ENCODE measurements around the gene FBXO39.
"Not testable (repeated sequence)": the region's sequence is repeated elsewhere in the genome, so short reads cannot be mapped to it uniquely, and the experiment has no call there.

The FBXO39 gene

DNA sequence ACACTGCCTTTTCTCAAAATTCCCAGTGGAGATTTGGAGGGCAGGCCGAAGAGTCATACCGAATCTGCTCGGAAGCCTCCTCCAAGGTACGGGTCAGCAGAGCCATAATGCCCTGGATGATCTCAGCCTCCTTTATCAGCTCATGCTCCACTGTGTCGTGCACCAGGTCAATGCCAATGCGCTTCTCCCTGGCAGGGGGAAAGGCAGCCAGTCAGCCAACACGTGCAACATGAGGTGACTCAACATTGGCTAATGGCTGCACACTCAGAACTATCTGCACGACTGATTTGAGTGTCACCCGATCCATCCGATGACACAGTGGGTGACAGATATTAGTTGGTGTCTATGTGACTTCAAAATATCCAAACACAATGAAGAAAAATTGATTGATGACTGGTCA is 39.8 kb downstream of the FBXO39 start (continued):
- TF ChIP-seq ZNF513 (tag by site-specific recombination; IDR thresholded peaks at IDR 0.05), result no peak

DNA sequence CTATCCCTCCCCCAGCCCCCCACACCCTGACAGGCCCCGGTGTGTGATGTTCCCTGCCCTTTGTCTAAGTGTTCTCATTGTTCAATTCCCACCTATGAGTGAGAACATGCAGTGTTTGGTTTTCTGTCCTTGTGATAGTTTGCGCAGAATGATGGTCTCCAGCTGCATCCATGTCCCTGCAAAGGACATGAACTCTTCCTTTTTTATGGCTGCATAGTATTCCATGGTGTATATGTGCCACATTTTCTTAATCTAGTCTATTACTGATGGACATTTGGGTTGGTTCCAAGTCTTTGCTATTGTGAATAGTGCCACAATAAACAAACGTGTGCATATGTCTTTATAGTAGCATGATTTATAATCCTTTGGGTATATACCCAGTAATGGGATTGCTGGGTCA is 40.4 kb downstream of the FBXO39 start:
- POLR2A ChIA-PET; H3K4me3 ChIP-seq (ENCODE audit: low read depth, low read length); H3K27ac ChIP-seq (ENCODE audit: extremely low read depth, low read depth, low read length); H3K9me3 ChIP-seq (ENCODE audit: control insufficient read depth, insufficient read depth, low read depth, low read length); H3K4me1 ChIP-seq (ENCODE audit: control insufficient read depth, insufficient read depth, low read length); H3K36me3 ChIP-seq (ENCODE audit: control insufficient read depth in 2 of 2, insufficient read depth in 1 of 2, low read length in 2 of 2); CTCF ChIA-PET: not testable (repeated sequence)
- TF ChIP-seq ZNF146 (tag by site-specific recombination; IDR thresholded peaks at IDR 0.05), result peak; percentile 94
- TF ChIP-seq, protein P1, sequence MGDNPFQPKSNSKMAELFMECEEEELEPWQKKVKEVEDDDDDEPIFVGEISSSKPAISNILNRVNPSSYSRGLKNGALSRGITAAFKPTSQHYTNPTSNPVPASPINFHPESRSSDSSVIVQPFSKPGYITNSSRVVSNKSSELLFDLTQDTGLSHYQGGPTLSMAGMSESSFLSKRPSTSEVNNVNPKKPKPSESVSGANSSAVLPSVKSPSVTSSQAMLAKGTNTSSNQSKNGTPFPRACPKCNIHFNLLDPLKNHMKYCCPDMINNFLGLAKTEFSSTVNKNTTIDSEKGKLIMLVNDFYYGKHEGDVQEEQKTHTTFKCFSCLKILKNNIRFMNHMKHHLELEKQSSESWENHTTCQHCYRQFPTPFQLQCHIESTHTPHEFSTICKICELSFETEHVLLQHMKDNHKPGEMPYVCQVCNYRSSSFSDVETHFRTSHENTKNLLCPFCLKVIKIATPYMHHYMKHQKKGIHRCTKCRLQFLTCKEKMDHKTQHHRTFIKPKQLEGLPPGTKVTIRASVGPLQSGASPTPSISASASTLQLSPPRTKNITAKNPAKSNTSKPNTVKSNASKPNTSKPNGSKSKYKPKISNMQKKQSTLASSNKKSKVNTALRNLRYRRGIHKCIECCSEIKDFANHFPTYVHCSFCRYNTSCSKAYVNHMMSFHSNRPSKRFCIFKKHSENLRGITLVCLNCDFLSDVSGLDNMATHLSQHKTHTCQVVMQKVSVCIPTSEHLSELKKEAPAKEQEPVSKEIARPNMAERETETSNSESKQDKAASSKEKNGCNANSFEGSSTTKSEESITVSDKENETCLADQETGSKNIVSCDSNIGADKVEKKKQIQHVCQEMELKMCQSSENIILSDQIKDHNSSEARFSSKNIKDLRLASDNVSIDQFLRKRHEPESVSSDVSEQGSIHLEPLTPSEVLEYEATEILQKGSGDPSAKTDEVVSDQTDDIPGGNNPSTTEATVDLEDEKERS (tag by site-specific recombination; IDR thresholded peaks at IDR 0.05), result 0 out of 2 replicates have a peak, but pooled peaks have one; percentile 64

- CTCF ChIA-PET, result interaction anchor here (1.3 to 1.4 kb wide), 2 partner anchors 23 to 25 kb away, joined by 3 read pairs; no protein-coding TSS in a partner anchor
- no peak for TF ChIP-seq ZNF777 (tag by site-specific recombination; IDR thresholded peaks at IDR 0.05; ENCODE audit: borderline replicate concordance)
- no peak for TF ChIP-seq ZNF513 (tag by site-specific recombination; IDR thresholded peaks at IDR 0.05)
- no peak for TF ChIP-seq ZBTB1 (tag by site-specific recombination; IDR thresholded peaks at IDR 0.05)
- no peak for TF ChIP-seq ZNF416 (tag by site-specific recombination; IDR thresholded peaks at IDR 0.05)
- no peak for TF ChIP-seq KLF7 (tag by site-specific recombination; IDR thresholded peaks at IDR 0.05; ENCODE audit: borderline replicate concordance)
- no peak for TF ChIP-seq ZSCAN23 (tag by site-specific recombination; IDR thresholded peaks at IDR 0.05)
- TF ChIP-seq, protein P2, sequence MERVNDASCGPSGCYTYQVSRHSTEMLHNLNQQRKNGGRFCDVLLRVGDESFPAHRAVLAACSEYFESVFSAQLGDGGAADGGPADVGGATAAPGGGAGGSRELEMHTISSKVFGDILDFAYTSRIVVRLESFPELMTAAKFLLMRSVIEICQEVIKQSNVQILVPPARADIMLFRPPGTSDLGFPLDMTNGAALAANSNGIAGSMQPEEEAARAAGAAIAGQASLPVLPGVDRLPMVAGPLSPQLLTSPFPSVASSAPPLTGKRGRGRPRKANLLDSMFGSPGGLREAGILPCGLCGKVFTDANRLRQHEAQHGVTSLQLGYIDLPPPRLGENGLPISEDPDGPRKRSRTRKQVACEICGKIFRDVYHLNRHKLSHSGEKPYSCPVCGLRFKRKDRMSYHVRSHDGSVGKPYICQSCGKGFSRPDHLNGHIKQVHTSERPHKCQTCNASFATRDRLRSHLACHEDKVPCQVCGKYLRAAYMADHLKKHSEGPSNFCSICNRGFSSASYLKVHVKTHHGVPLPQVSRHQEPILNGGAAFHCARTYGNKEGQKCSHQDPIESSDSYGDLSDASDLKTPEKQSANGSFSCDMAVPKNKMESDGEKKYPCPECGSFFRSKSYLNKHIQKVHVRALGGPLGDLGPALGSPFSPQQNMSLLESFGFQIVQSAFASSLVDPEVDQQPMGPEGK (tag by site-specific recombination; IDR thresholded peaks at IDR 0.05), result no peak
- no peak for TF ChIP-seq ZSCAN4 (tag by site-specific recombination; IDR thresholded peaks at IDR 0.05)
- TF ChIP-seq GLI2 (tag by site-specific recombination; IDR thresholded peaks at IDR 0.05; ENCODE audit: borderline replicate concordance, low read depth), result no peak
- TF ChIP-seq ZFP41 (tag by site-specific recombination; IDR thresholded peaks at IDR 0.05; ENCODE audit: borderline replicate concordance), result no peak
- TF ChIP-seq, protein P3, sequence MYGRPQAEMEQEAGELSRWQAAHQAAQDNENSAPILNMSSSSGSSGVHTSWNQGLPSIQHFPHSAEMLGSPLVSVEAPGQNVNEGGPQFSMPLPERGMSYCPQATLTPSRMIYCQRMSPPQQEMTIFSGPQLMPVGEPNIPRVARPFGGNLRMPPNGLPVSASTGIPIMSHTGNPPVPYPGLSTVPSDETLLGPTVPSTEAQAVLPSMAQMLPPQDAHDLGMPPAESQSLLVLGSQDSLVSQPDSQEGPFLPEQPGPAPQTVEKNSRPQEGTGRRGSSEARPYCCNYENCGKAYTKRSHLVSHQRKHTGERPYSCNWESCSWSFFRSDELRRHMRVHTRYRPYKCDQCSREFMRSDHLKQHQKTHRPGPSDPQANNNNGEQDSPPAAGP (tag by site-specific recombination; IDR thresholded peaks at IDR 0.05), result no peak
- TF ChIP-seq ZBTB7A (tag by site-specific recombination; IDR thresholded peaks at IDR 0.05; ENCODE audit: low read depth), result no peak
- H3K4me3 ChIP-seq (ENCODE audit: low read depth, low read length), result no peak overlapping the region
- no peaks in the 10 kb centered on the region for H3K4me1 ChIP-seq (ENCODE audit: control insufficient read depth, insufficient read depth, low read length)
- POLR2A ChIA-PET, result no interaction called here
- no peaks in the 10 kb centered on the region for H3K9me3 ChIP-seq (ENCODE audit: control insufficient read depth, insufficient read depth, low read depth, low read length)
- H3K36me3 ChIP-seq (ENCODE audit: control insufficient read depth in 2 of 2, insufficient read depth in 1 of 2, low read length in 2 of 2), result no peaks in the 10 kb centered on the region
- no peak overlapping the region for H3K27ac ChIP-seq (ENCODE audit: extremely low read depth, low read depth, low read length)
Measured at GRCh38 chr17:6818938-6819337, 42.9 kb downstream of the FBXO39 start.
